ENCODE data around the gene GBGT1. TPM values are rescaled to one million over a fixed set of nuclear protein-coding genes. Genes with fewer than 3 reads are reported as not detected.

Gene GBGT1
- total and polyA plus RNA-seq, 2 of the 4 experiments (the other 2 are of a cell fraction), result 1.8 to 3.2 TPM

GRCh38 chr9:133155156-133155555 is 8.6 kb downstream of the GBGT1 start:
- intact Hi-C loops (cut with micrococcal nuclease), result no loop called here
- Histone ChIP-seq H2AK9ac (replicated peaks; ENCODE audit: low read depth, low read length, poor library complexity) (no peak overlapping the region), H4K91ac (ENCODE audit: insufficient read depth, low read depth, low read length) (no peak overlapping the region), H2BK5ac (ENCODE audit: low read depth, low read length, poor library complexity, severe bottlenecking) (no peak overlapping the region), H3K27ac (ENCODE audit: insufficient read depth, low read length) (no peak overlapping the region), H3K4me2 (ENCODE audit: low read depth, low read length) (no peak overlapping the region), H3K36me3 (ENCODE audit: control insufficient read depth, insufficient read depth, low read length) (0 out of 2 replicates have a peak, but pooled peaks cover 1% of the 10 kb centered on the region), H3K23ac (ENCODE audit: low read depth, low read length) (no peak overlapping the region), H3K56ac (ENCODE audit: extremely low read depth, insufficient read depth, low read length) (no peak overlapping the region), H3K18ac (ENCODE audit: low read depth, low read length) (no peak overlapping the region), H3K4me3 (ENCODE audit: insufficient read depth, low read depth, low read length) (no peak overlapping the region), H3K79me1 (ENCODE audit: low read depth in 1 of 2, low read length in 2 of 2) (no peaks in the 10 kb centered on the region), H3K4me1 (ENCODE audit: control insufficient read depth, insufficient read depth, low read length) (no peaks in the 10 kb centered on the region), H4K5ac (ENCODE audit: low read depth, low read length) (no peak overlapping the region), H4K20me1 (ENCODE audit: insufficient read depth, low read length) (no peaks in the 10 kb centered on the region), H2BK20ac (ENCODE audit: low read depth, low read length) (no peak overlapping the region), H3K9ac (ENCODE audit: low read depth, low read length) (no peak overlapping the region), H2AFZ (replicated peaks; ENCODE audit: low read length, poor library complexity) (no peak overlapping the region), H2BK15ac (ENCODE audit: low read depth, low read length) (no peak overlapping the region), H3K27me3 (ENCODE audit: control insufficient read depth, insufficient read depth, low read length) (no peaks in the 10 kb centered on the region), H4K8ac (ENCODE audit: low read depth in 2 of 2, low read length in 2 of 2) (no peak overlapping the region), H2AK5ac (ENCODE audit: low read depth, low read length) (no peak overlapping the region), H3K9me3 (ENCODE audit: control insufficient read depth, insufficient read depth, low read length) (no peaks in the 10 kb centered on the region), H3K9me1 (ENCODE audit: insufficient read depth, low read length) (0 out of 2 replicates have a peak, but pooled peaks cover 3% of the 10 kb centered on the region), H3K4ac (ENCODE audit: low read depth, low read length) (no peak overlapping the region), H2BK120ac (ENCODE audit: low read depth, low read length) (no peak overlapping the region), H3K14ac (replicated peaks; ENCODE audit: low read depth, low read length) (no peak overlapping the region)
- DNase-seq (no peak), ATAC-seq (ENCODE audit: low read depth) (no peak)
- POLR2A ChIA-PET (ENCODE audit: unreplicated experiment), result no interaction called here
- WGBS, 2 experiments (ENCODE audit: extremely low coverage in 2 of 2, insufficient read length in 1 of 2), result no CpG with 5 or more reads among the region's 9 CpGs
- CTCF ChIA-PET, result interaction anchor here (1.4 kb wide), 1 partner anchor 133 kb away, joined by 5 read pairs; no protein-coding TSS in a partner anchor
- dilution Hi-C loops (cut with HindIII; ENCODE audit: low sequenced_read_pairs, unreplicated experiment), result no loop called here
- TF ChIP-seq MAZ (IDR thresholded peaks at IDR 0.05; ENCODE audit: borderline replicate concordance, low read depth, low read length), result no peak
- no peak for TF ChIP-seq MAFK (IDR thresholded peaks at IDR 0.05; ENCODE audit: low read depth, low read length)
- no peak for TF ChIP-seq MXI1 (IDR thresholded peaks at IDR 0.05; ENCODE audit: borderline replicate concordance, low read depth, low read length)
- no peak for TF ChIP-seq POLR2A (IDR thresholded peaks at IDR 0.05; ENCODE audit: low read depth, low read length)
- no peak for TF ChIP-seq SMC3 (IDR thresholded peaks at IDR 0.05; ENCODE audit: low read depth, low read length)
- no peak for TF ChIP-seq CHD1 (IDR thresholded peaks at IDR 0.05; ENCODE audit: low read depth, low read length)
- no peak for TF ChIP-seq RCOR1 (IDR thresholded peaks at IDR 0.05; ENCODE audit: insufficient replicate concordance, low read length)
- no TSS peak for BruUV-seq (replicated peaks)
- in situ Hi-C loops (cut with MboI; ENCODE audit: low sequenced_read_pairs), result no loop called here
